ENCODE results near the gene LRIT1.

Gene LRIT1

GRCh38 chr10:84254552-84255478 lies 13.5 kb upstream of the LRIT1 start:
- DNase-seq (ENCODE audit: extremely low read depth, low read depth), result no peak
- TF ChIP-seq CTCF (IDR thresholded peaks at IDR 0.05; ENCODE audit: low read depth, low read length, missing control alignments), result no peak
- no peak overlapping the region for H3K4me3 ChIP-seq (replicated peaks; ENCODE audit: low read depth, low read length)

DNA sequence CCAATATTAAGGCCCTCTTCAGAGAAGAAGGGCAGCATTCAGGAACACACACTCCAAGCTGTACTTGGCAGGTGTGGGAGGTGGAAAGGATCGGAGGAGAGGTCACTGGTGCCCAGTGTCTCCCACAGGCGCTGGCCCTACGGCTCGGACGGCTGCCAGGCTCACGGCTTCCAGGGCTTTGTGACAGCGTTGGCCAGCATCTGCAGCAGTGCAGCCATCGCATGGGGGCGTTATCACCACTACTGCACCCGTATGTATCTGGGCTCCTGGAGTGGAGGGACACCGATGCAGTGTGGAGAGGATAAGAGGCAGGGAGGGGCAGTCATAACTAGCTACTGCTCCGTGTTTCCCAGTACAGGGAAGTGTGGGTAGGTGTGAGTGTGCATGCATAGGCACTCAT lies 7.4 kb upstream of the LRIT1 start:
- TF ChIP-seq CTCF (IDR thresholded peaks at IDR 0.05; ENCODE audit: low read depth, low read length, missing control alignments), result no peak
- DNase-seq (ENCODE audit: extremely low read depth, low read depth), result no peak
- H3K4me3 ChIP-seq (replicated peaks; ENCODE audit: low read depth, low read length), result no peak overlapping the region

GRCh38 chr10:84247496-84247895 lies 6.2 kb upstream of the LRIT1 start:
- DNase-seq (ENCODE audit: extremely low read depth, low read depth), result no peak
- H3K4me3 ChIP-seq (replicated peaks; ENCODE audit: low read depth, low read length), result no peak overlapping the region
- TF ChIP-seq CTCF (IDR thresholded peaks at IDR 0.05; ENCODE audit: low read depth, low read length, missing control alignments), result no peak

- H3K4me3 ChIP-seq (replicated peaks; ENCODE audit: low read depth, low read length), result no peak within 1 kb of the TSS
- DNase-seq (ENCODE audit: extremely low read depth, low read depth), result no peak
- no peak for TF ChIP-seq CTCF (IDR thresholded peaks at IDR 0.05; ENCODE audit: low read depth, low read length, missing control alignments)
Observed at GRCh38 chr10:84244651-84245270, 3.4 kb upstream of the LRIT1 start, which contains the start of gene RGR. Gene RGR, plus strand, starts transcription at chr10:84245053. Its CDS starts 38 bp downstream, at chr10:84245091.

GRCh38 chr10:84243759-84244158 lies 2.4 kb upstream of the LRIT1 start:
- H3K4me3 ChIP-seq (replicated peaks; ENCODE audit: low read depth, low read length), result no peak overlapping the region
- no peak for TF ChIP-seq CTCF (IDR thresholded peaks at IDR 0.05; ENCODE audit: low read depth, low read length, missing control alignments)
- DNase-seq (ENCODE audit: extremely low read depth, low read depth), result no peak

GRCh38 chr10:84238909-84239308 lies 2.4 kb downstream of the LRIT1 start:
- no peak overlapping the region for H3K4me3 ChIP-seq (replicated peaks; ENCODE audit: low read depth, low read length)
- TF ChIP-seq CTCF (IDR thresholded peaks at IDR 0.05; ENCODE audit: low read depth, low read length, missing control alignments), result no peak
- DNase-seq (ENCODE audit: extremely low read depth, low read depth), result no peak
